HL-60/S4 treated with phorbol 12-myristate 13-acetate at 8.2 ng/mL for 4 days and 3 days (cell line): ENCODE measurements around the gene LRP4.
"Not testable (repeated sequence)": the region's sequence is repeated elsewhere in the genome, so short reads cannot be mapped to it uniquely, and the experiment has no call there.

Source experiments
- in situ Hi-C: fragments of 300-500 bp; cut with MboI; formaldehyde crosslinking; loops from 2 replicates; pipeline ENCODE4 v1.15.0; 2022; ENCODE audit warnings: low sequenced_read_pairs

LRP4 gene, protein sequence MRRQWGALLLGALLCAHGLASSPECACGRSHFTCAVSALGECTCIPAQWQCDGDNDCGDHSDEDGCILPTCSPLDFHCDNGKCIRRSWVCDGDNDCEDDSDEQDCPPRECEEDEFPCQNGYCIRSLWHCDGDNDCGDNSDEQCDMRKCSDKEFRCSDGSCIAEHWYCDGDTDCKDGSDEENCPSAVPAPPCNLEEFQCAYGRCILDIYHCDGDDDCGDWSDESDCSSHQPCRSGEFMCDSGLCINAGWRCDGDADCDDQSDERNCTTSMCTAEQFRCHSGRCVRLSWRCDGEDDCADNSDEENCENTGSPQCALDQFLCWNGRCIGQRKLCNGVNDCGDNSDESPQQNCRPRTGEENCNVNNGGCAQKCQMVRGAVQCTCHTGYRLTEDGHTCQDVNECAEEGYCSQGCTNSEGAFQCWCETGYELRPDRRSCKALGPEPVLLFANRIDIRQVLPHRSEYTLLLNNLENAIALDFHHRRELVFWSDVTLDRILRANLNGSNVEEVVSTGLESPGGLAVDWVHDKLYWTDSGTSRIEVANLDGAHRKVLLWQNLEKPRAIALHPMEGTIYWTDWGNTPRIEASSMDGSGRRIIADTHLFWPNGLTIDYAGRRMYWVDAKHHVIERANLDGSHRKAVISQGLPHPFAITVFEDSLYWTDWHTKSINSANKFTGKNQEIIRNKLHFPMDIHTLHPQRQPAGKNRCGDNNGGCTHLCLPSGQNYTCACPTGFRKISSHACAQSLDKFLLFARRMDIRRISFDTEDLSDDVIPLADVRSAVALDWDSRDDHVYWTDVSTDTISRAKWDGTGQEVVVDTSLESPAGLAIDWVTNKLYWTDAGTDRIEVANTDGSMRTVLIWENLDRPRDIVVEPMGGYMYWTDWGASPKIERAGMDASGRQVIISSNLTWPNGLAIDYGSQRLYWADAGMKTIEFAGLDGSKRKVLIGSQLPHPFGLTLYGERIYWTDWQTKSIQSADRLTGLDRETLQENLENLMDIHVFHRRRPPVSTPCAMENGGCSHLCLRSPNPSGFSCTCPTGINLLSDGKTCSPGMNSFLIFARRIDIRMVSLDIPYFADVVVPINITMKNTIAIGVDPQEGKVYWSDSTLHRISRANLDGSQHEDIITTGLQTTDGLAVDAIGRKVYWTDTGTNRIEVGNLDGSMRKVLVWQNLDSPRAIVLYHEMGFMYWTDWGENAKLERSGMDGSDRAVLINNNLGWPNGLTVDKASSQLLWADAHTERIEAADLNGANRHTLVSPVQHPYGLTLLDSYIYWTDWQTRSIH (N-terminal part only)

DNA sequence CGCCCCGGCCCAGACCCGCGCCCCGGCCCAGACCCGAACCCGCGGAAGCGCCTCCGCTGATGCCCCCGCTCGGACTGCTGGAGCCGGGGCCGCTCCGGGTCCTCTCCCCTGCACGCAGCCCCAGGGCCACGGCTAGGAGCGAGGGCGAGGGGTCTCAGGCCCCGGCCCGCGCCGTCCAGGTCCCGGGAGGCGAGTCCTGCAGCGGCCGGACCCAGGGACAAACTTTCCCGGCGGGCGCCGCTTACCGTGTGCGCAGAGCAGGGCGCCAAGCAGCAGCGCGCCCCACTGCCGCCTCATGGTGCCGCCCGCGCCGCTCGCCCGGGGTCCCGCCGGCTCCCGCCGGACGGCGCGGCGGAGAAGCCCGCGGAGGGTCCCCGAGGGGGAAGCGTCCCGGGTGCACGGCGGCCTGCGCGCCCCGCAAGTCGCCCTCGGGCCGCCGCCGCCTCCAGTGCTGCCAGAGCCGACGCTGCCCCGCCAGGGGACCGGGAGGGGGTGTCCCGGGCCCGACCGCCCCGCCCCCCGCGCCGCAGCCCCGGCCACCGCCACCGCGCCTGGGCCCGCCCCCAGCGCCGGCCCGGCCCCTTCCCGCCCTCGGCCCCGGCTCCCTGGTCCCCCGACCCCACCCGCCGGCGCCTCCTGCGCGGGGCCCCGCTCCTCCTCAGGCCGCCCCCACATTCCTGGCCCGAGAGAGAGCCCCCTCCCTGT, at the start of gene LRP4:
LRP4 (minus strand) TSS at position 468 of the 705 bp plus-strand sequence; CDS start at position 297, 171 bp downstream.
- in situ Hi-C loops: no loop called here

DNA sequence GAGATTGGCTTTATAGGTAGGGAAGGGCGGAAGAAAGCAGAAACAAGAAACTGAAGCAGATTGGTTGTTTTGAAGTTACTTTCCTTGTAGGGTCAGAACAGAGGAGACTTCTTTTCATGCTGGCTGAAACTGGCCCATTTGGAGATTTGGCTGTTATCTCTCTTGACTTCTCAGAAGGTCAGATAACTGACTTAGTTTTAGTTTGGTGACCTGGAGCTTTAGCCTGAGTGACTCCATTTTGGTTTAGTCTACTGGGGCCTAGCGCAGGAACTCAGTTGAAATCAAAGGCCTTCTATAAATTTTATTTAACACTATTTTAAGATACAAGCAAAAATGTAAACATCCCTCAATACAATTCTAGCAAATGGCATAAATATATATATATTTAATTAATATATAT, 49.6 kb upstream of the LRP4 start:
- in situ Hi-C loops: no loop called here

DNA sequence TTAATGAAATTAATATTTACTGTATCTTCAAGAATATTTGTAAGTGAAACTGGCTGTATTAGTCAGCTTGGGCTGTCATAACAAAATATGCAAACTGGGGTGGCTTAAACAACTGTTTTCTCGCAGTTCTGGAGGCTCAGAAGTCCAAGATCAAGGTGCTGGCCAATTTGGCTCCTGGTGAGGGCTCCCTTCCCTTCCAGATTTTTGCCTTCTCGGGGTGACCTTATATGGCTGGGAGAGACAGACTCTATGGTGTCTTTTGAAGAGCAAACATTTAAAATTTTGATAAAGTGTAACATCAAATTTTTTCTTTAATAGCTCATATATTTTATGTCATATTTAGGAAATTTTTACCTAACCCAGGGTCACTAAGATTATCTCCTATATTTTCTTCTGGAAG, 48.4 kb upstream of the LRP4 start:
- in situ Hi-C loops: no loop called here

DNA sequence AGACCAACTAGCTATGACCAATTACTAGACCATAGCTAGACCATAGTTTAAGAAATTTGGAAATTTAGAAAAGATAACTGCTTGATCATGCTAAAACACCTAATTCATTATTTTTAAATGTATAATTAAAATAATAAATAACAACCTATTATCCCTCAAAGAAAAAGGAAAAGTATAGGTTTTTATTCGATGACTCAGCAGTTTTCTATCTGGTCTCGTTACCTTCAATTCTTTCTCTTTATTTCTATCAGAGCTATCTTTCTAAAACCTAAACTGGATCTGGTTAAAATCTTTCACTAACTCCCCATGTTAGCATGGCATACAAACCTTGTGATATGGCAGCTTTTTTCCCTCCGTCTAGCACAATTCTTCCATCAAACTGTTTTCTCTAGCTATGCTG, 45.5 kb upstream of the LRP4 start:
- in situ Hi-C loops: no loop called here

DNA sequence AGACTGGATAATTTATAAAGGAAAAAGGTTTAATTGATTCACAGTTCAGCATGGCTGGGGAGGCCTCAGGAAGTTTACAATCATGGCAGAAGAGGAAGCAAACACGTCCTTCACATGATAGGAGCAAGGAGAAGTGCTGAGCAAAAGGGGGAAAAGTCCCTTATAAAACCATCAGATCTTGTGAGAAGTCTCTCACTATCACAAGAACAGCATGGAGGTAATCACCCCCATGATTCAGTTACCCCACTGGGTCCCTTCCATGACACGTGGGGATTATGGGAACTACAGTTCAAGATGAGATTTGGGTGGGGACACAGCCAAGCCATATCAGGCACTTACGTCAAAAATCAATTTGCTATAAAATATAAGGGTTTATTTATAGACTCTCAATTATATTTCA, 43.5 kb upstream of the LRP4 start:
- in situ Hi-C loops: not testable (repeated sequence)

DNA sequence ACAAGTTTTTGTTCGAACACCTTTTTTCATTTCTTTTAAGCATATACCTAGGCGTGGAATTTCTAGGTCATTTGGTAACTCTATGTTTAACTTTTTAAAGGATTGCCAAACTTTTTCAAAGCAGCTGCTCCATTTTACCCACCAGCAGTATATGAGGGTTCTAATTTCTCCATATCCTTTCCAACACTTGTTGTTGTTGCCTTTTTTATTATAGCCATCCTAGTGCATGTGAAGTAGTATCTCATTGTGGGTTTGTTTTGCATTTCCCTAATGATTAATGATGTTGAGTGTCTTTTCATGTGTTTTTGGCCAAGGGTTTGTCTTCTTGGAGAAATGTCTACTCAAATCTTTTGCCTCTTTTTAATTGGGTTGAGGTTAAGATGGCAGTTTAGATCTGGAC, 42.7 kb upstream of the LRP4 start:
- in situ Hi-C loops: no loop called here

DNA sequence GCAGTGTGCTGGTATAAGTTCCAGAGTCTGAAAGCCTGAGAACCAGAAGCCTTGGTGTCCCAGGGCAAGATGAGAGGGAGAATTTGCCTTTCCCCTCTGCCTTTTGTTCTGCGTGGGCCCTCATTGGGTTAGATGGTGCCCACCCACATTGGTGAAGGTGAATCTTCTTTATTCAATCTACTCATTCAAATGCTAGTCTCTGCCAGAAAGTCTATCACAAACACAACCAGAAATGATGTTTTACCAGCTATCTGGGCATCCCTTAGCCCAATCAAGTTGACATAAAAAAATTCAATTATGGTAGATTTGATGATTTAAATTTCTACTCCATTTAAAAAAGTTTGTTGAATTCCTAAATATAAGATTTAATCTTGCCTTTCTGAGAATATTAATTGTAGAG, 40.4 kb upstream of the LRP4 start:
- in situ Hi-C loops: no loop called here

DNA sequence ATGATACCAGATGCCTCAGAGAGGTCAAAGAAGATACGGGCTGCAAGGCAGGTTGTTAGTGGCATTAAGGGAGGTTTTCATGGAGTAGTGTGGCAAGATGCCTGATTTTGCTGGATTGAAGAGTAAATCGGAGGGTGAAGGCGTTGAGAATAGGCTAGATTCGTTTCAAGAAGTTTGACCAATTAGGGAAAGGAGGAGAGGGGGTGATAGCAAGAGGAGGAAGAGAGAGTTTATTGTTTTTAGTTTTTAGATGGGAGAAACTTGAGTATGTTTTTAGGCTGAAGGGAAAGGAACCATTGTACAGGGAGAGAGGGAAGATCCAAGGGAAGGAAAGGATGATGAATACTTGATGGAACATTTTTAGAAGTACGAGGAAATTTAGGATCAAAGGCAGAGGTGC, 34.7 kb upstream of the LRP4 start:
- in situ Hi-C loops: no loop called here

DNA sequence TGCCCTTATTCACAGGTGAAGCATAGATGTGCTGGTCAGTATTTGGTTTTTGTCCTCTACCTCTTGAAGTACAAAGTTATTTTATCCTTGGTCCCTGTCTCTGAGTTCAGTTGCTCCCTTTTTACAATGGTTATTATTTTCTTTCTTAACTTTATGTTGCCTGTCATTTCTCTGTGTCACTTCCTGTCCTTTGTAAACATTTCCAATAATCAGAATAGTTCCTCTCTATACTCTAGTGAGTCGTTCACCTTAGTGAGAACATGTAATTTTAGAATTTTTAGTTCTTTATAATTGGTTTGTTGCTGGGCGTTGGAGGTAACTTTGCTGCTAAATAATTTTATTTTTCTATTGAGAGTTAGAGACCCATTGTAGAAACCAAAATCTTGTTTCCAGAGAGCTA, 34.2 kb upstream of the LRP4 start:
- in situ Hi-C loops: no loop called here

DNA sequence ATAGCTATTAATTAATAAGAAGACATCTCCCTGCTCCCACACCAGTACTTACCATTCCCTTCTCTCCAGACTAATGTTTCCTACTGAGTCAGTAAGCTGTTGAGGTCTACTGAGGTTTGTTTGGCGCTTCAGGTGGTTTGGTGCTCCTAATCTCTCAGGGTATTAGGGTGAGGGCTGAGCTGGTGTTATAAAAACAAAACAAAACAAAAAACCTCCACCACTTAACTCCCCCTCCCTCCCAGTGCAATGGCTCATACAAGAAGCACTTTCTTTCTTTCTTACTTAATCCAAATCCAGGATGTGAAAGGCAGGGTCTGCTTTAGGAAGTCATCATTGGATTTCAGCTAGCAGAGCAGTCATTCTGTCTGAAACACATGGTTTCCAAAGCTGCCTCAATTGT, 33.5 kb upstream of the LRP4 start:
- in situ Hi-C loops: no loop called here

DNA sequence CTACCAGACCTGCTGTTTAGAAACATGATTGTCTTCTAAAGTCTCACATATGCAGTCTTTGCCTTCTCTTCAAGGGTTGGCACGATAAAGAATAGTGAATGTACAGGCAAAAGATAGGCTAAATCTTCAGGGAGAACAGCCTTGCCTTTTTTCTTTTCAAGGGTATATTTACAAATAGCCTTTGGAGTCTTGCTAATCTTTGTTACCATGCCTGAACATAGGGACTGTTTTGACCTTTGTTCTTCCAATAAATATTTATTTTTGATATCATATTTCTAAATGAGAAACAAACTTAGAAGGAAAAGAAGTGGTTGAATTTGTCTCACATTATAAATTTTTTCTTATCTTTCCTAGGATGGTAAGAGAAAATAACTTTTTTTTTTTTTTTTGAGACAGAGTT, 30.9 kb upstream of the LRP4 start:
- in situ Hi-C loops: no loop called here

DNA sequence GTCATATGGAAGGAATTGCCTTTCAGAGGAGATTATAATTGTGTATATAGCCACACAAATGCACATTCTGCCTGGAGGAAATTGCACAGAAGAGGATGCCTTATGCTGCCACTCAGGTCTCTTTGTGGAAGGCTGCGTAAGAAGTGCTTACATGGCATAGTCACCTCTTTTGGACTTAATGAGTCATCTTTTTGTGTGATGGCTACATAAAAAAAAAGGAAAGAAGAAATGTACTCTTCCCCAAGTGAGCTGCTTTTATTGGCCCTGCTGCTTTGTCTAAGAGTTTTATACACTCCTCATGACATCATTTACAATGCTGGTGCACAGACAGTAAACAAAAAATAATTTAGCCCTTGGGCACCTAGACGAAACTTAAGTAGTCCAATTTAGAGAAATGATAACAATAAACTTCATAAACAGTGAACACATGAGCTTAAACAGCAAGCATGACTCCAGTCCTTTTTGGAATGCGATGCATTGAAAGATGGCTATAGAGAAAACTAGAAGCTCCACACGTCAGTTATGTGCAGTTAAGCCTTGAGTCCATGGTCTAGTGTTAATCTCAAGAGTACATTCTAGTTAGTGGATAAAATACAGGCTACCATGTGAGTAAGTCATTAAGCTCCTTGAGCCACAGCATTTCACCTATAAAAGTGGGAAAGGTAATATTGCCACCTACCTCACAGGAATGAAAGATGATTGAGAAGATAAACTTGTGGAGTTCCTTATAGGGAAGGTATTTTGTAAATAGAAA, 30.2 kb upstream of the LRP4 start:
- in situ Hi-C loops: no loop called here

DNA sequence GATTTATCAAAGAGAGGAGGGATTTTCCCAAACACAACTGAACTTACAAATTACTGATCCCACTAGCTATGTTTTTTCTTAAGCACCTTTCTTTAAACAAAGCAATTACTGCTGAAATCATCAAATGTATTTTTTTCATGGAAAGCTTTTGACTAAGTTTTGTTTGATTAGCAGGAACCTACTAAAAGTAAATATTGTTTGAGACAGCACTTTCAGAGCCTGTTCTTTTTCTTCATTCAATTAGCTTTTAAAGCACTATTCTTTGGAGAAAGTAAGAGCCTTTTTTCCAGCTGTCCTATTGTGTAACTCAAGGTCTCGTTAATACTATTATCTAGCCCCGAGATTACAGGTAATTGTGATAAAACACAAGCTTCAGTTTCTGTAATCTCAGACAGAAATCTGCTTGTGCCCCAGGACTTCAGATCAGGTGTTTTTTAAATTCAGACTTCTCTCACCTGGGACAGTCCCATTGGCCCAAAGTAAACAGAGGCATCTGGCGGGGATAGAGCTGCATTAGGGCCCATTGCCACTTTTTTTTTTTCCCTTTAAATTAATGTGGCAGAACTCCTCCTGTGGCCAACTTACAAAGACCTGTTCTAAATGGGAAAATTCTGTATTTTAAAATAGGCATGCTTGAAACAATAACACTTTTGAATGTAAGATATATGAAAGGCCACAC, 29.2 kb upstream of the LRP4 start:
- in situ Hi-C loops: no loop called here

DNA sequence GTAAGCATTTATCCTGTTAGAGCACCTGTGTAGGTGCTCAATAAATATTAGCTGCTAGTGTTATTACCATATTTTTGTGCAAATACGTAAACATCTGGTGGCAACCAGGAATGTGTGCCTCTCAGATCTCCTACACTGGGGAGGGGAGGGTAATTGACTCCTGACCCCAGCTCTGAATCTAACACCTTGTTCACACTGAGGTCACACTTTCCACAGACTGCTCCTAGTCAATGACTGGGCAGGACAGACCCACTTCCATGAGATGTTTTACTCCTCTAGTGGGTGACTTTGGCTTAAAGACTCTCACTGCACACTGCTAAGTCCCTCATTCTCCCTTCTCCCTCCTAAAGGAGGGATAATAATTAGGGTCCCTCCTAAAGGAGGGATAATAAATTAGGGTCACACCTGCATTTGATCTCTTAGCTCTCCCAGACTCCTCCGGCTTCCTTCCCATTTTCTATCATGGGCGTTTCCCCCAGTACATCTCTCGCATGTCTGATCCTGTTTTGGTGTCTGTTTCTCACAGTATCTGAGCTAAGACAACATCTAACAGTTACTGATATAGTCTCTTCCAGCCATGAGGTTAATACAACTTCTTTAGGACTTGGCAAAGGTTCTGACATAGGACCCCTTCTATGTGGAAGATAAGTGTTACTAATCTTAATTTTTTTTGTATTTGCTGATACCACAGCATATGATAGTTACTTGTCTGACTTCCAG, 26.2 kb upstream of the LRP4 start:
- in situ Hi-C loops: no loop called here

DNA sequence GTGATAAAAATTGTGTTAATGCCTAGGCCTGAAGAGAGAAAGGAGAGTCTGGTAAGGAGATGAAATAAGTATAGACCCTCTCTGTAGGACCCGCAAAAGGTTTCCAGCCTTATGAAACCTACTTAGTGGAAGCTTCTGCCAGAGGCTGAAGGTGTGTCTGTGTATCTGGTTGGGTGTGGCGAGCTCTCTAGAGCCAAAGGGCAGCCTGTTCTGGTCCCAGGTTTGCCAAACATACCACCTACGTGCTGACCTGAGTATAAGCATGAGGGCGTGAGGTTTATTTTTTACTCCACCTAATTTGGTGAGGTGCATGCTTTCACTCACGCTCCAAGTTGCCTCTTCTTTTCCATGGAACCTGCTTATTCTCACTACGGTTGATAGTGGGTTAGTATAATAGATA, 23.8 kb upstream of the LRP4 start:
- in situ Hi-C loops: no loop called here

DNA sequence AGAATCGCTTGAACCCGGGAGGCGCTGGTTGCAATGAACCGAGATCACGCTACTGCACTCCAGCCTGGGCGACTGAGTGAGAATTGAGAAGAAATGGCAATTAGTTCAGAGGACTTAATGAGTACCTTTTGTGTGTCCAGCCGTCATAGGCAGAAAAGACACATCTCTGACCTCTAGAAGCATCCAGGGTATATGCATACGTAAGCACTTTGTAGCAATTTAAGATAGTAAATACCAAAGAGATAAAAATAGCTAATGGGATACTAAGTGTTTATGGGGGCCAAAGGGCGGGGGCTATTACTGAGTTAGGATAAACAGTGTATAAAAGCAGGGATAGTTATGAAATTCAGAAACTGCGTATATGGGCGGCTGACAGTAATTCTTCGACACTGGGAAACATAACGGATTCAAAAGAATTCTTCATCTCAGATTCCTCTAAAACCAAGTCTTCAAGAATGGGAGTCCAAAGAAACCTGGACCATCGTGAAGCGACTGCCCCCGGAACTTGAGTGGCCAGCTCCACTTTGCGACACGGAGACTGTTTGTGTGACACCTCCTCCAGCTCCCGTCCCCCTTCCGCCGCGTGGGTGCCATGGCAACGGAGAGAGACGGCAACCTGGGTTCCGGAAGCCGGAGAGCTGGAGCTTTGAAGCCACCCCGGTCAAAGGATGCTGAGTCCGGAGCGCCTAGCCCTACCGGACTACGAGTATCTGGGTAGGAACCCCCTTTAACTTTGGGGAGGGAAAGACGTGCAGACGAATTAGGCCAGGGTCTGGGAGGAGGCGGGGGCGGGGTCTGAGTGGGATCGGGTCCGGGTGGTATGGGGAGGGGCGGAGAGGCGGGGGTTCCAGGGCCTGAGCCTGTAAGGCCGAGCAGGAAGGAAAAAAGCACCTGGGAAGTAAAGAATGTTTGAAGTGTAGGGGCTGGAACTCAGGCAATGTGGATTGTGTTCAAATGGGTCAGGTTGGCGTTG, 18.1 kb upstream of the LRP4 start, which contains the start of gene CSTPP1:
CSTPP1 (plus strand) TSS at position 624 of the 973 bp plus-strand sequence; CDS start at position 669, 45 bp downstream.
- in situ Hi-C loops: no loop called here

DNA sequence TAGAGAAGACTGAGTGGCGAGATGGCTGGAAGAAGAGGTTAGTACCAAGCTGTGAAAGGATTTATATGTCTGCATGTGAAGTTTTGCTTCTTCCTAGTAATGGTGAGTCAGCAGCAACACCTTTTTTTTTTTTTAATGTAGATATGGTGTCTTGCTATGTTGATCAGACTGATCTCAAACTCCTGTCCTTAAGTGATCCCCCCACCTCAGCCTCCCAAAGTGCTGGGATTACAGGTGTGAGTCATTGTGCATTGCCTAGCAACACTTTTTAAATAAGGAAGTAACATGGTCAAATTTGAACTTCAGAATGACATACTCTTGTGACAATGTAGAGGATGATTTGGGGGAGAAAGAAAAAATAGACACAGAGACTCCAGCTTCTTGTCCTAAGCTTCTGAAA, 11.7 kb upstream of the LRP4 start:
- in situ Hi-C loops: no loop called here
